Measurements from ENCODE around the gene TTC9B.
"Not testable (repeated sequence)": the region's sequence is repeated elsewhere in the genome, so short reads cannot be mapped to it uniquely, and the experiment has no call there.

The TTC9B gene

DNA sequence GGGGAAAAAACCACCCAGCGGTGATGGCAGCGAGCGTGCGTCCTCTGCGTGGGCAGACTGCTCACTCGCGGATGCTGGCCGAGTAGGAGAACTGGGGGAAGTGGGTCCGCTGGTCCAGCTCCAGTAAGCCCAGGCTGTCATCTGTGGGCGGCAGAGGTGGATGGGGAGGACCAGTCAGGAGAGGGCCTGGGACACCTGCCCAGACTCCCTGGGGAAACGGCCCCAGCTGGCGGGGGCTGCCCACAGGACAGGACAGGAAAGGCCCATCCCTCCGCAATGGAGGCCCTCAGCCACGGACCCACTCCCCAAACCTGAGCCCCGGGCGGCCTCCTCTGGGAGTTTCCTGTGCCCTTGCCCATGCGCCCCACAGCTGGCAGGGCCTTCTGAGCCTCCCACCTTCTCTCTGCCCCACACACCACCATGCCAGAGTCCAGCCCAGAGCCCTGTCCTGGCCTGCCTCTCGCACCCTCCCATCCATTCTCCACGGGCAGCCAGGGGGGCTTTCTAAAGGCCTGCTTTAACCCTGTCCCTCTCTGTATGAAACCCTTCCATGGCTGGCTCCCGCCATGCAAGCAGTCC, 15.7 kb upstream of the TTC9B start:
- no peak for DNase-seq

DNA sequence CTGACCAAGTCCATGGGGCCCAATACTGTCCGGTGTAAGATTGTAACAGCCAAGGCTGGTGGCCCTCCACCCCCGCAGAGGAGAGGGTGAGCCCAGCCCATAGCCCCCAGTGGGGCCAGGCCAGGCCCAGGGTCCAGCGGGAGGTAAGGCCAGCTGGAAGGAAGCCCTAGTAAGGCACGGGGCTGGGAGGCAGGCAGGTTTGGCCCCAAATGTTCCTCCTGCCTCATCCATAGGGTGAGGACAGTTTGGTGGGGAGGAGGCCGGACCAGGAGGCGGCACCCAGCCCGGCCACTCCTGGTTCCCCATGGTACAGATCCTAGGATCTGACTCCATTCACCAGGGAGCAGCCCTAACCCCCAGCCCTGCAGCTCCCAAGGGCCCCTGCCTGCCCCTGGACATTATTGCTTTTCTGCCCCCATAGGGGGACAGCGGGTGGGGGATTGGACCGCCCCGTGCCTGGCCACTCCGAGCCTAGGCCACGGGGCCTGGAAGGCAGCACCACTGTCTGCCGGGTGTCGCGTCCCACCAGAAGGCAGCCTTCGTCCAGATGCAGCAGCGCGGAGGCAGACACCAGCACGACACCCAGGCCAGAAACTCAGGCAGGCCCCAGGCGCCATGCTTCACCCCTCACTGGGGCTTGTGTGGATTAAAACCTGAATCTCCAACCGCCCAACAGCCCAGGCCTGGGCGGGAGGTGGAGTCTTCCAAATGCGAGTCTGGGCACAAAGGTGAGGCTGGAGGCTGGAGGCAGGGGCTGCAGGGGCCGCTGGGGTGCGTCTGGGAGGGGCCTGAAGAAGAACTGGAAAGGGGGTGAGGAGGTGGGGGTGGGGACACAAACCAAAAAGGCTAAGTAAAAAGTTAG, 15.0 kb upstream of the TTC9B start:
- no peak for DNase-seq

DNA sequence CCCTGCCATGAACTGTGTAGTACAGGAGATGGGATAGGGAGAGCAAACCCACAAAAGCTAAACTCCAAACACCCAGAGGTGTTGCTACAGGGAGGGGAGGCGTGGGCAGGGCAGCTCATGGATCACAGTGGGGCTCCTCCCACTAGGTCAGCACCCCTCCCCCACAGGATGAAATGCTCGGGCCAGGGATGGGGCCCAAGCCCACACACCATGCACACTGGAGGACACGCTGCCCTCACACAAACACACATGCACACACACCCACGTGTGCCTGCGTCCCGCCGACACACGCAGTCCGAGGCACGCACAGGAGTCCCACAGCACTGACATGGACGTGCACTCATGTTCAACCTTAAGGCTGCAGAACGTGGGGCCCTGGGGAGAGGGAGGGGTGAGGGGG, 14.3 kb upstream of the TTC9B start:
- no peak for DNase-seq

DNA sequence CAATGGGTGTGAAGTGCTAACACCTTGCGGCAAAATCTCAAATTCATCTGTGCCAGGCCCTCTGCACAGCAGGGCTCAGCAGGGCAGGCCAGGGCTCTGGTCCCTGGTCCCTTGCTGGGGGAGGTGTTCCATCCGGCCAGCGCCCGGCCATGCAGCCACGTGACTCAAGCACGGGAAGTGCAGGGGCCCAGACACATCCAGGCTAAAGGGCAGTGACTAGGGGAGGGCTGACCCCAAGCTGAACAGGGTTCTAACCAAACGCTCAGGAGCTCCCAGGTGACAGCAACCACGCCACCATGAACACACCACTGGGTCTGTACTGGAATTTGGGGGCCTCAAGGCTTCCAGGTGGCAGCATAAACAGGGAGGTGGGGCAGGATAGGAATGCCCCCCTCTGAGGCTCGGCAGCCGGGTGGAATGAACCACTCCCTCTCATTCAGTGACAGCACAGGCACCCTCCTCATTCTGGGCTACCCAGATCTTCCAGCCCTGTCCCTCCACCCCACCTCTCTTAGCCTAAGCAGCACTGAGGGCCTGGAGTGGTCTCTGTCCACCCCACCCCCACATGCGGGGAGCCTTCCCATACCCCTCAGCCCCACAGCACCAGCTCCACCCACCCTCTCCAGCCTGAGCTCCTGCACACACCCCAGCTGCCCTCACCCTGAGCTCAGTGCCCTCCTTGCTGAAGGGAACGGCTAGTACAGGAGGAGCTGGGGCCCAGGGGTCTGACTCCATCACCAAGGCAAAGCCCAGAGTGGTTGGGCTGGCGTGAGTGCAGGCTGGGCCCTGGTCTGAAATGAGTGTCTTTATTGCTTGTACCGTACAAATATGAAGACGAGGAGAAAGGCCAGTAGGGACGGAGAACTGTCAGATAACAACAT, 13.6 kb upstream of the TTC9B start:
- peak in 1 of 58 donors; percentile 11 for DNase-seq

DNA sequence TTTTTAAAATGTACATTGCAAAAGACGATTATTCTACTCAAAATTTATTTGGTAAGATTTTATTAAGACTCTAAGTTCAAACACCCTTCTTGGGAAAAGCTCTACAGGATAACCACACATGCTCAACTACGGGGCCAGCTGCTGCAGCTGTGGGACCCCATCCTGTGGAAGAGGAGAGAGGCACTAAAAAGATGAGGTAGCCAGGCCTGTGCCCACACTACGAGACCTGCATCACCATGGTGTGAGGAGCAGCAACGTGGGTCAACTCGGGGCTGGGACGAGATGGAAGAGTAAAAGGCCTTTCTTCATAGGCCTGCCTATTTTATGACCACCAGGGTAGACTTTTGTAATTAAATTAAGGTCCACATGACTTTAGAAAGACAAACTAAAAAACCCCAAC, 12.9 kb upstream of the TTC9B start:
- DNase-seq, result no peak

DNA sequence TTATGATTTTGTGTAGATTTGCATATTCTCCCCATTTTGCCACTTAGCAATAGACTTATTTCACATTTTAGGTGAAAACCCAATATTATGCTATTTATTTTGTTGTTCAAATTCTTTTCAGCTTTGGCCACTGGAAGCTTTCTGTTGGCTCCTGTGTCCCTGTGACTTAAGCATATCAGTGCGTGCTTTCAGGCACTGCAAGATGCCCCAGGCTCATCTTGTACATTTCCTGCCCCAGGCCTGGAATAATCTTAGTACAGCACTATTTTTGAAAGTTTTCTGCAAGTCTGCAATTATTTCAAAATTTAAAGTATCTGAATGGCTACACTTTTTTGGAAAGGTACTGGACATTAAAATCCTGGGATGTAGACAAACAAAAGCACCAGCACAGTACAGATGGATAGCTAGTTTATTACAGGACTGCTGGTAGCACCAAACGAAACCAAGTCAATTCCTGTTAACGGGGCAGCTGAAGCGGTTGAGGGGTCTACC, 11.8 kb upstream of the TTC9B start:
- DNase-seq, result no peak

DNA sequence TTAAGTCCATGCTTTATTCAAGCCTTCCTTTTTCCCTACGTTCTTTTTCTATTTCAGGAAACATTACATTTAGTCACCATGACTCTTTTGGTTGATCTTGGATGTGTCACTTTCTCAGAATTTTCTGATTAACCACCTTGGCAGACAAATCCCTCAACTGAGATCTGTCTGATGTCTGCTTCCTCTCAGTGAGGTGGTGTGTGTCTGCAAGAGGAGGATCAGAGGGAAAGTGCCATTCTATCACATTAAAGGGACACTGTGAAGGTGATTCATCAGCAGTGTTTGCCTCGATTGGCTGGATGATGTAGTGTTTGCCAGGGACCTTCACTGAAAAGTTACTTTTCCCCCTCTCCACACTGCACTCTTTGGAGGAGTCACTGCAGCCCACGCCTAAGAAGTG, 11.3 kb upstream of the TTC9B start:
- no peak for DNase-seq

DNA sequence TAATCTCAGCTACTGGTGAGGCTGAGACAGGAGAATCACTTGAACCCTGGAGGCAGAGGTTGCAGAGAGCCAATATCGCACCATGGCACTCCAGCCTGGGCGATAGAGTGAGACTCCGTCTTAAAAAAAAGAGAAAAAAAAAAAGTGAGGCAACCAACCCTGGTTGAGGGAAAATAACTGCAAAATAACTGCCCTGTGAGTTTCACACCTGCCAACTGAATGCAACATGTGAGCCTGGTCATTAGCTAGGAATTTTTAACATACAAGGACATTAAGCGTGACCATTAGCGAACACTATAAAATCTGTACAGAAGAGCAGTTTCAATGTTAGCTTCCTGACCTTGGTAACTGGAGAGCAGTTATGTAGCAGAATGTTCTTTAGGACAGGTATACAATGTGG, 10.7 kb upstream of the TTC9B start:
- no peak for DNase-seq

DNA sequence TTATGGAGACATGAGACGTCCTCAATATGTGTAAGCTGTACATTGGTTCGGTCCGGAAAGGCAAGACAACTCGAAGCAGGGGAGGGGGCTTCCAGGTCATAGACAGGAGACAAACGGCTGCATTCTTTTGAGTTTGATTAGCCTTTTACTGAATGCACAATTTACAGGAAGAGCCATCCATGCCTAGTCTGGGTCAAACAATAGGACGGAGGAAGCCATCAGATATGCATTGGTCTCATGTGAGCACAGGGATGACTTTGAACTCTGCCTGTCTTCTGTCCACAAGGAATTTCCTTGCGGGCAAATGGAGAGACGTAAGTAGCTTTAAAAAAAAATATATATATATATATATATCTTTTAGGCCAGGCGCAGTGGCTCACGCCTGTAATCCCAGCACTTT, 10.2 kb upstream of the TTC9B start:
- no peak for DNase-seq

DNA sequence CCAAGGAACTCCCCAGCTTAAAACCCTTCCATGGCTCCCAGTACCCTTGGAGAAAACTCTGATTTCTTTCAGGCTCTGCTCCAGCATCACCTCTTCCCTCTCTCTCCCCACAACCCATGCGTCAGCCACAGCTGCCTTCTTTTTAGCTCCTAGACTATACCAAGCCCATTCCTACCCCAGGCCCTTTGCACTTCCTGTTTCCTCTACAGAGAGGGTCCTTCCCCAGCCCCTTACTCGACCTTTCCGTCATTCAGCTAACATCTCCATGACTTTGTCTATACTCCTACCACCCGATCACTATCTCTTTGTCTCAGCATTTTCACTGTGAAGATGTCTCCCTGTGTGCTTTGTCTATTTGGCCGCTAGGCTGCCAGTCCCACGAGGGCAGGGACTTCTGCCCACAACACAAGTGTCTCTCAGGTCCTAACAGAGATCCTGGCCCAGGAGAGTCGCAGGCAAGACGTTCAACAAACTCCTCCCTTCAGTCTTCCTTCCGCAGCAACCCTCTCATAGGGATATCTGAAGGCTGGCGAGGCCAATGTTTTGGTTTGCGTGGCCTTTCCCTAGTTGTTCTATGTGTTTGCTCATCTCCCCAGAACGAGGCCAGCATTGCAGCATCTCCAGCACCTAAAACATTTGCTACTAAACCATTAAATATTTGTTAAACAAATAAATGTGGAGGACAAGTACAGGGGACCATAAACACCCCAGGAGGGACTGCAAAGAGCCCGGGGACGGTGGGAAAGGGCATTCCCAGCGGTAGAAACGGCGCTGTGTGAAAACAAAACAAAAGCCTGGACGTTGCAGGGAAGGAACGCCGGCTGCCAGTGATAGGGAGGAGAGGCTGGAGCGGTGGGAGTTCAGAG, 7.5 kb upstream of the TTC9B start:
- peak in 1 of 58 donors; percentile 7 for DNase-seq

DNA sequence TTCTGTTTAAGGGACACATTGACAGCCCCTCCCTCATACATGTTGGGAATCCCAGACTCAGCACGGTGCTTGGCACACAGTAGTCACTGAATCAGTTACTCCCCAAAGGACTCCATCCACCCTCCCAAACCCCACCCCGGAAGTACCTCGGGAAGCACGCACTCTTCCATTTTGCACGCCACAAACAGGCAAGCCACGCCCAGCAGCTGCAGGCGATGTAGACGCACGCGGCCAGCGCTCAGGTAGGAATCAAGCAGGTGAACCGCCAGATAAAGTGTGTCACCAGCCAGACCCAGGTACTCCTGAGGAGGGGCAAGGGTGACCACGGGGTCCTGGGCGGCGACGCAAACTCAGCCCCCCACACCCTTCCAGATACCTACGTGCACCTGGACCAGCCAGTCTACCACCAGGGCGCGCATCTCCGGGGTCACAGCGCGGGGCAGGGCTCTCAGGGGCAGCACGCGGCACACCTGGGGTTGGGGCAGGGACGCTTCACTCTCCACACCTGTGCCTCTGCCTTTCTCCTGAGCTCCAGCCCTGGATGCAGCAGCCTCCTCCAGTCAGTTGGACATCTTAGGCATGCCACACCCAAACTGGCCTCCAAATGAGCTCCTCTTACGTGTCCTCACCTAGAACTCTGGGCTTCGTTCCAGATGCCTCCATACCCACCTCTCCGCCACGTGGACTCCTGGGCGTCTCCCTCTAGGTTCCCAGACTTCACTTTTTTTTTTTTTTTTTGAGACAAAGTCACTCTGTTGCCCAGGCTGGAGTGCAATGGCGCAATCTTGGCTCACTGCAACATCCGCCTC, 6.4 kb upstream of the TTC9B start:
- DNase-seq, result no peak

DNA sequence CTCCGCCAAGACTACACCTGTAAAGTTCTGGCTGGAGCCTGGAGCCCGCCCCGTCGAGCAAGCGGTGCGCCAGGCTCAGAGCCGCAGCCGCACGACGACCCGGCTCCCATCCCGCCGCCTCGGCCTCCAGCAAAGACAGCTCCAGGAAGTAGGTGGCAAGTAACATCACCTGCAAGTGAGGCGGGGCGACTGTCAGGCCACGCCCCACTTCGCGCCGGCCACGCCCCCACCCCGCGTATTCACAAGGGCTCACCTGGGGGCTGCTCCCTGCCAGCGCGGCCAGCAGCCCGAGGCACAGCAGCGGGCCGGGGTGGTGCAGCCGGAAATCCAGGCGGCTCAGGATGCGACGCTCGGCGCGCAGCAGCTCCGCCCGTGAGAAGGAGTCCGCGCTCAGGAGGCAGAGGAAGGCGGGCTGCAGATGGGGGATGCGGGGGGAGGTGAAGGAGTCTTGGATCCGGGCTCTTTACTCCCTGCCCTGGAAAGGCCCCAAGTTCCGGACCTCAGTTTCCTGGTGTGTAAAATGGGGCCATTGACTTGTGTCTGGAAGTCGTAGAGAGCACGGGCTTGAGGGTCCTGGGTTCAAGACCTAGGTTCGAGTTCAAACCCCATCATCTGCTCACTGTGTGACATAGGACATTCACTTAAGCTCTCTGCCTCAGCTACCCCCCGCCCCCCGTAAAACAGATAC, 5.1 kb upstream of the TTC9B start:
- DNase-seq, result no peak

DNA sequence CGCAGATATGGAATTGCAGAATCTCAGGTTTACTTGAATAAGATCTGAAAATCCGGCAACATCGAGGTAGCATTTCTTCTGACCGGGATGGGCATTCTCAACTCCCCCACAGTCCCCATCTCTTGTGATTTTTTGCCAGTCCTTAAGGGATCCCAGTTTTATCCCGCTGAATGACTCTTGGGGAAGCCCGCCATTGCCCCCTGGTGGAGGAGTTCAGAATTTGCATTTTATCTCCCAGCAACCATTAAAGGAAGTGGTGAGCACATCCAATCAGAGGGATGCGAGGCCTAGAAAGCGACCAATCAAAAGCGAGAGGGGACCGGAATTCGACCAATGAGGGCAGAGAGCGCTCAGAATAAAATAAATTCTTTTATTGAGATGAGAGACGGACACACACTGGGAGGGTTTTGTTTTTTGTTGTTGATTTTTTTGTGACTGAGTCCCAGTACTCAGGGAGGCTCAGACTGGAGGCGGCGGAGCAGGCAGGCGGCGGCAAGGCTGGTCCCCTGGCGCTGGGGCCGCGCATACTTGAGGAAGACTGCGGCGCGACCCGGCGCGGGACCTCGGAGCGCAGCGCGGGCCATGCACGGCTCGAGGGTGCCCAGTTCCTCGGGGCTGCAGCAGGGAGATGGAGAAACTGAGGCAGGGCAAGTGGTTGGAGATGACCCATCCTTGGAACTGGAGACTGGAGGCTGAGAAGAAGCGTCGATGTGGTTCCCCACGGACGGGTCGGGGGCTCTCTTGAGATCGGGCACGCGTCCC, 3.9 kb upstream of the TTC9B start:
- DNase-seq, result peak in 56 of 58 donors; percentile 10 to 90 (median 73)

DNA sequence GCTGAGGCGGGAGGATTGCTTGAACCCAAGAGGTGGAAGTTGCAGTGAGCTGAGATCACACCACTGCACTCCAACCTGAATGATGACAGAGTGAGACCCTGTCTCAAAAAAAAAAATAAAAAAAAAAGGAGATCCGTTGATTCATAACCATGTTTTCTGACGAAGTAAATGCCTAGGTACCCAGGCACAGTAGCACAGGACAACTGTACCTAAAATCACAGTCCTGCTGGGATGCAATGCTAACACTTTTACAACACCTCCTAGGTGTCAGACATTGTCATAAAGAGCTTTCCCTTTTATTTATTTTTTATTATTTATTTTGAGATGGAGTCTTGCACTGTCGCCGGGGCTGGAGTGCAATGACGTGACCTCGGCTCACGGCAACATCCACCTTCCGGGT, 2.5 kb upstream of the TTC9B start:
- DNase-seq, result no peak

DNA sequence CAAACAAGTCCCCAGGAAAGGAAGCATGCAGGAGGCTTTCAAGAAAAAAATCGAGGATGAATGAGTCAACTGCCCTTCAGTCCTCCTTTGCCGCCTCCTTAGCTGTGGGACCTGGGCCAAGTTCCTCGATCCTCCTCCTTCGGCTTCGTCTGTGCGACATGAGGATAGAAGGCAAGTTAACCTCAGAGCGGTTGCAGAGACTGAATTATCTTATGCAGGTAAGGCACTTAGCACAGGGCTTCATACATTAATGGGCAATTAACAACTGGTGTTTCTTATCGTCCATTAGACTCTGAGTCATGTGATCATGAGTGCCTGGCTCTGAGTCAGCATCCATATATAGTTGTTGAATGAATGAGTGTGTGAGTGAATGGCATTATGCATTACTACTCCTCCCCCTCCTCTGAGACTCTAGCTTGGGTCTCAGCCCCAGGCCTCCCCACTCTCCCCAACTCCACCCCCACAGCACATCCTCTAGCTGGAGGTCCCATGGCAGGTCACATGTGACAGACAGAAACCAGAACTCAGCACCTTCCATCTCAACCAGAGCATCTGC, 1.6 kb upstream of the TTC9B start:
- DNase-seq, result peak in 4 of 58 donors; percentile 7 to 28 (median 18)

DNA sequence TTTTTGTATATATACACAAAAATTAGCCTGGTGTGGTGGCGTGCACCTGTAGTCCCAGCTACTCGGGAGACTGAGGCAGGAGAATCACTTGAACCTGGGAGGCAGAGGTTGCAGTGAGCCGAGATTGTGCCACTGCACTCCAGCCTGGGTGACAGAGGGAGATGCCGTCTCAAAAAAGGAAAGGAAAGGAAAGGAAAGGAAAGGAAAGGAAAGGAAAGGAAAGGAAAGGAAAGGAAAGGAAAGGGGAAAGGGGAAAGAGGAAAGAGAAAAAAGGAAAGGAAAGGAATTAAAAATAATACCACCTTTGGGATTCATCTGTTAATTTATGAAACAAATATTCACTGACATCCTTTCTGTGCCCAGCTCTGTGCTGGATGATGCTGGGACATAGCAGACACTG, 845 bp upstream of the TTC9B start:
- not testable (repeated sequence) for DNase-seq

DNA sequence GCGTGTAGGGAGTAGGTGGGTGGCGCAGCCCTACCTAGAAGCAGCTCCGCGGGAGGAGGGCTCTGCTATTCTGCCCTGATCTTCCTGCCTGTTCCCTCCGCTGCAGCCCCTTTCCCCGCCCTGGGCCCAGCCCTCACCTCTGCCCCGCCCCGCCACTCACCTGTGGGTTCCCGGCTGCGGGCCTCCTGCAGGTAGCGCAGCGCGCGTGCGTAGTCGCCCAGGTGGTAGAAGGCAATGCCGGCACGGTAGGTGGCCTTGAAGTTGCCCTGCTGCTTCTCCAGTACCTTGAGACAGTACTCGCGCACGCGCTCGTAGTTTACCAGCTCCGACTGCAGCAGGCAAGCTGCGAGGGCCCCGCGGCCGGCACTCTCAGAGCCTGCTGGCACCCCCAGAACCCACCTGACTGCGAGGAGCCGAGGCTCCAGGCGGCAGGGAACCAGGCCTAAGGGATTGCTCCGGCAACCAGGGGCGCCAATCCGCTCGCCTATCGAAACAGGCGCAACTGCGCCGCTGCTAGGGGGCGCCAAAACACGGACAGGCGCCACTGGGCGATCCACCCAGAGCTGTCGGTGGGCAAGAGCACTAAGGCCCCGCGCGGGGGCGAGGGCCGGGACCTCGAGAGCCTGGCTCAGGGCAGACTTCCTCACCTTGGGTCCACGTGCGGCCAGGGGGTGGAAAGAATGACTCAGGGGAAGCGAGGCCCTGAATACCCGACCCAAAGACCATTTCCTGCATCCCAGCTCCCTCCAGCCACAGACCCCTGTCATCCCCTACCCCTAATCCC, 965 bp downstream of the TTC9B start:
- DNase-seq, result peak in 11 of 58 donors; percentile 8 to 58 (median 30)

DNA sequence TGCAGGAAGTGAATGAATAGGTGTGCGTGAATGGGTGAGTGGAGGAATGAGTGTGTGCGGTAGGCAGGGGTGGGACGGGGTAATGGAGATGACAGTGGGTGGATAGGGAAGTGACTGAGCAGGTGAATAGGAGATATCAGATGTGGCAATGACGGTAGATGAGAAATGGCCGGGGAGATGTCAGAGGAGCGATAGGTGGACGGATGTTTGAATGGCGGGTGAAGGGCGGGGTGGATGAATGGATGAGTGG, 1.5 kb downstream of the TTC9B start:
- DNase-seq, result peak in 2 of 58 donors; percentile 23 to 58

Measured in anterior cingulate cortex (tissue), 58 donors.